ENCODE measurements around the gene GLG1.

DNA sequence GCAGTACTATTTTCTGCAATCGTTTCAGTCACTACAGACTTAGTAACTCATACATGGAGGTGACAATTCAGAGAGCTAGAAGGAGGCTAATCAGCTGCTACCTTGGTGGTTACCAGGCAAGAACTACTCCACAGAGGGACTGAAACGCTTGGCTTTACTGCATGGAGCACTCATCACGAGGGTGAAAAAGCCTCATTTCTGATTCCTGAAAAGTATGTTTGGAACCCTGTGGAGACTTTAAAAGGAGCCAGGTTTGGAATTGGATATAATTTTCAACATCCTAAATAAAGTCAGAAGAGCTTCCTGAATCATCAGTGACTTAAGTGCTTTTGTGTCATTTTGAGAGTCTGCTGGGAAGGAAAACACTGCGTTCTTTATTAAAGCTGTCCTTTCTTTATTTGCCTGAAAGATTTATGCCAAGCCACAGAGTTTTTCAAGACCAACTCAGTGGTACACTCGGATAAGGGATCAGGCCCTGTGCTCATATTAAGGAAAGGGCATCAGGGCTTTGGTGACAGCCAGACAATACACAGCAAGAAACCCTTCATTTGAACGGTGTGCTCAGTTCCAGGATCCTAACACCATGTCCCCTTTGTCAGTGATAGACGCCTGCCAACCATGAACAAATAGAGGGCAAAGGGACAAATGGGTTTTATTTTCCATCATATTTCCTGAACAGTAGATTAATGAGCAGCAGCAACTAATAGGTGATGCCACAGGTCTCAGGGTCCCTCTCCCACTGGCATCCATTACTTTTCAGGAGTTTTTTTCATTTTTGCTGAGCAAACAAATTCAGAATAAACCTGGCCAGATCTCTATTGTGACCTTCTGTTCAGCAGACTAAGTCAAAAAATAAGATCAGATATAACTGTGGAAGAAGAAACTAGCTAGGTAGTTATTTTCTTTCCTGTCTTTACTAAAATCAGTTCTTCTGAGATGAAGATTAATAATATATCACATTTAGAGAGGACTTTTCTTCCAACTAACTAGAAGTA is 105.1 kb downstream of the GLG1 start:
- TF ChIP-seq, protein P1, sequence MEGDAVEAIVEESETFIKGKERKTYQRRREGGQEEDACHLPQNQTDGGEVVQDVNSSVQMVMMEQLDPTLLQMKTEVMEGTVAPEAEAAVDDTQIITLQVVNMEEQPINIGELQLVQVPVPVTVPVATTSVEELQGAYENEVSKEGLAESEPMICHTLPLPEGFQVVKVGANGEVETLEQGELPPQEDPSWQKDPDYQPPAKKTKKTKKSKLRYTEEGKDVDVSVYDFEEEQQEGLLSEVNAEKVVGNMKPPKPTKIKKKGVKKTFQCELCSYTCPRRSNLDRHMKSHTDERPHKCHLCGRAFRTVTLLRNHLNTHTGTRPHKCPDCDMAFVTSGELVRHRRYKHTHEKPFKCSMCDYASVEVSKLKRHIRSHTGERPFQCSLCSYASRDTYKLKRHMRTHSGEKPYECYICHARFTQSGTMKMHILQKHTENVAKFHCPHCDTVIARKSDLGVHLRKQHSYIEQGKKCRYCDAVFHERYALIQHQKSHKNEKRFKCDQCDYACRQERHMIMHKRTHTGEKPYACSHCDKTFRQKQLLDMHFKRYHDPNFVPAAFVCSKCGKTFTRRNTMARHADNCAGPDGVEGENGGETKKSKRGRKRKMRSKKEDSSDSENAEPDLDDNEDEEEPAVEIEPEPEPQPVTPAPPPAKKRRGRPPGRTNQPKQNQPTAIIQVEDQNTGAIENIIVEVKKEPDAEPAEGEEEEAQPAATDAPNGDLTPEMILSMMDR (conservative IDR thresholded peaks at IDR 0.05; ENCODE audit: low read depth, low read length) = no peak
- TF ChIP-seq EZH2 (IDR thresholded peaks at IDR 0.05; ENCODE audit: borderline replicate concordance, low read depth, low read length, poor library complexity, severe bottlenecking) = no peak

Data from A673 (cell line).